H1 (cell line): ENCODE results near the gene UBXN11. TPM values are rescaled to one million over a fixed set of nuclear protein-coding genes. Genes with fewer than 3 reads are reported as not detected.

Source experiments
- CTCF ChIA-PET: fragments of 300-600 bp; sonication (Branson Sonifier 250); formaldehyde crosslinking; loops from one replicate; lab custom pipeline; 2021; ENCODE audit not compliant: partially characterized antibody; lab: Charles Lee
- POLR2A ChIA-PET: fragments of 300-600 bp; sonication (Branson Sonifier 250); formaldehyde crosslinking; loops from one replicate; lab custom pipeline; 2021; ENCODE audit warnings: inconsistent platforms; ENCODE audit not compliant: partially characterized antibody; lab: Charles Lee
- DNase-seq, 2 experiments: peaks; one replicate each; pipeline versions ENCODE4 v3.0.0 to v3.0.0-alpha.2; 2010 to 2022; ENCODE audit warnings: low spot score in 2 of 2, low read depth in 1 of 2, mixed read lengths in 1 of 2
- FAIRE-seq: peaks from 2 replicates; lab custom pipeline; 2011; peaks lifted over from hg19 to GRCh38; lab: Jason Lieb, UNC
- H2AFZ ChIP-seq: 2 replicates; pipeline ENCODE4 v1.8.1; 2012; ENCODE audit warnings: low read length, inconsistent platforms
- H2AK5ac ChIP-seq: 2 replicates; pipeline ENCODE4 v1.6.1; 2013; ENCODE audit warnings: low read depth, low read length
- H2BK120ac ChIP-seq: replicated peaks from 2 replicates; pipeline ENCODE3; 2013; ENCODE audit warnings: low read depth, low read length, inconsistent platforms
- H2BK12ac ChIP-seq: 2 replicates; pipeline ENCODE4 v1.6.1; 2013; ENCODE audit warnings: low read depth, low read length
- H2BK15ac ChIP-seq: 2 replicates; pipeline ENCODE4 v1.6.1; 2013; ENCODE audit warnings: low read length
- H2BK20ac ChIP-seq: 2 replicates; pipeline ENCODE4 v1.6.1; 2013; ENCODE audit warnings: low read length
- H2BK5ac ChIP-seq: 2 replicates; pipeline ENCODE4 v1.6.1; 2013; ENCODE audit warnings: low read depth, low read length
- H3K14ac ChIP-seq: 2 replicates; pipeline ENCODE4 v1.6.1; 2013; ENCODE audit warnings: inconsistent platforms; ENCODE audit not compliant: insufficient read length
- H3K18ac ChIP-seq: 2 replicates; pipeline ENCODE4 v1.6.1; 2013; ENCODE audit warnings: low read length; ENCODE audit errors: extremely low read depth
- H3K23ac ChIP-seq: 2 replicates; pipeline ENCODE4 v1.6.1; 2013; ENCODE audit warnings: inconsistent platforms; ENCODE audit not compliant: insufficient read length
- H3K23me2 ChIP-seq: 2 replicates; pipeline ENCODE4 v1.6.1; 2013; ENCODE audit warnings: low read depth, low read length
- H3K27ac ChIP-seq: 2 replicates; pipeline ENCODE4 v1.6.1; 2011; ENCODE audit warnings: low read depth, low read length, inconsistent platforms
- H3K27me3 ChIP-seq, 4 experiments: replicated peaks in 1 of 4; 1 replicate in 1 of 4; 2 replicates in 3 of 4; pipeline versions ENCODE4 v1.6.1 to v1.8.1; 2011 to 2013; ENCODE audit warnings: low read length in 3 of 4, mild to moderate bottlenecking in 3 of 4, inconsistent platforms in 2 of 4, mixed read lengths in 2 of 4, moderate library complexity in 1 of 4; ENCODE audit not compliant: control insufficient read depth in 3 of 4, insufficient read depth in 3 of 4; ENCODE audit errors: extremely low read depth in 1 of 4
- H3K36me3 ChIP-seq, 4 experiments: 2 replicates each; pipeline versions ENCODE4 v1.6.1 to v1.8.1; 2011 to 2013; ENCODE audit warnings: mild to moderate bottlenecking in 4 of 4, low read length in 3 of 4, moderate library complexity in 2 of 4, control low read depth in 1 of 4, inconsistent platforms in 1 of 4; ENCODE audit not compliant: insufficient read depth in 4 of 4, control insufficient read depth in 2 of 4
- H3K4ac ChIP-seq: replicated peaks from 2 replicates; pipeline ENCODE3; 2013; ENCODE audit warnings: low read length, low read depth, mixed read lengths, inconsistent platforms; ENCODE audit not compliant: insufficient read length
- H3K4me1 ChIP-seq, 4 experiments: replicated peaks in 1 of 4; 1 replicate in 1 of 4; 2 replicates in 3 of 4; pipeline versions ENCODE4 v1.6.1 to v1.8.1; 2011 to 2013; ENCODE audit warnings: low read length in 3 of 4, inconsistent platforms in 2 of 4, mixed read lengths in 1 of 4; ENCODE audit not compliant: insufficient read depth in 4 of 4, control insufficient read depth in 3 of 4
- H3K4me2 ChIP-seq, 2 experiments: 2 replicates each; pipeline versions ENCODE4 v1.6.1 to v1.8.1; 2011 to 2013; ENCODE audit warnings: low read depth in 2 of 2, low read length in 2 of 2, control low read depth in 1 of 2, inconsistent platforms in 1 of 2, mild to moderate bottlenecking in 1 of 2; ENCODE audit not compliant: insufficient read depth in 1 of 2
- H3K4me3 ChIP-seq, 4 experiments: fragments of 200-600, 300-600 bp in 1 of 4; sonication (generic), shearing (Covaris generic), sonication (Bioruptor Twin) in 1 of 4; 2 replicates each; pipeline versions ENCODE4 v1.5.1 to v1.8.1; 2011 to 2016; ENCODE audit warnings: low read length in 4 of 4, low read depth in 3 of 4, control low read depth in 2 of 4, inconsistent platforms in 2 of 4, mild to moderate bottlenecking in 2 of 4, mixed read lengths in 1 of 4, moderate library complexity in 1 of 4; ENCODE audit not compliant: insufficient read depth in 2 of 4; ENCODE audit errors: extremely low read depth in 1 of 4
- H3K56ac ChIP-seq: replicated peaks from 2 replicates; pipeline ENCODE3; 2013; ENCODE audit warnings: low read depth, mild to moderate bottlenecking, mixed read lengths, low read length, inconsistent platforms; ENCODE audit not compliant: insufficient read length
- H3K79me1 ChIP-seq: 2 replicates; pipeline ENCODE4 v1.6.1; 2013; ENCODE audit warnings: low read depth, low read length, control low read depth
- H3K79me2 ChIP-seq, 2 experiments: 2 replicates each; pipeline versions ENCODE4 v1.6.1 to v1.8.1; 2012 to 2013; ENCODE audit warnings: low read length in 2 of 2, mild to moderate bottlenecking in 2 of 2, inconsistent platforms in 1 of 2; ENCODE audit not compliant: insufficient read depth in 2 of 2, control insufficient read depth in 1 of 2
- H3K9ac ChIP-seq, 4 experiments: replicated peaks in 1 of 4; 1 replicate in 1 of 4; 2 replicates in 3 of 4; pipeline versions ENCODE4 v1.6.1 to v1.8.1; 2011 to 2013; ENCODE audit warnings: low read depth in 3 of 4, low read length in 3 of 4, control low read depth in 2 of 4, mild to moderate bottlenecking in 2 of 4, moderate library complexity in 2 of 4, inconsistent platforms in 1 of 4; ENCODE audit errors: extremely low read depth in 1 of 4
- H3K9me3 ChIP-seq, 2 experiments: 2 replicates each; pipeline versions ENCODE4 v1.6.1 to v1.8.1; 2012 to 2013; ENCODE audit warnings: mild to moderate bottlenecking in 2 of 2, moderate library complexity in 2 of 2, control low read depth in 1 of 2, inconsistent platforms in 1 of 2, low read depth in 1 of 2, low read length in 1 of 2, mixed read lengths in 1 of 2; ENCODE audit not compliant: insufficient read depth in 2 of 2
- H4K20me1 ChIP-seq, 2 experiments: replicated peaks in 1 of 2; 2 replicates each; pipeline versions ENCODE3 to v1.8.1; 2011 to 2013; ENCODE audit warnings: inconsistent platforms in 2 of 2, low read length in 2 of 2, mild to moderate bottlenecking in 1 of 2; ENCODE audit not compliant: insufficient read depth in 2 of 2, control insufficient read depth in 1 of 2
- H4K5ac ChIP-seq: 2 replicates; pipeline ENCODE4 v1.6.1; 2013; ENCODE audit warnings: low read length, low read depth, mixed read lengths, inconsistent platforms; ENCODE audit not compliant: insufficient read length
- H4K8ac ChIP-seq: 2 replicates; pipeline ENCODE4 v1.8.0; 2013; ENCODE audit warnings: mild to moderate bottlenecking, moderate library complexity, low read length, inconsistent platforms; ENCODE audit not compliant: insufficient read depth; ENCODE audit errors: extremely low read depth
- H4K91ac ChIP-seq: replicated peaks from 2 replicates; pipeline ENCODE3; 2013; ENCODE audit warnings: low read length, mixed read lengths, inconsistent platforms; ENCODE audit not compliant: insufficient read length
- BRCA1 ChIP-seq: IDR thresholded peaks from 2 replicates; pipeline ENCODE4 v1.6.1; 2012; ENCODE audit warnings: low read depth, low read length, improper control_type of control experiment
- CHD2 ChIP-seq: IDR thresholded peaks from 2 replicates; pipeline ENCODE4 v1.6.1; 2012; ENCODE audit warnings: low read length, improper control_type of control experiment
- EZH2 ChIP-seq: fragments of 200-600 bp; sonication (generic); IDR thresholded peaks from 2 replicates; pipeline ENCODE4 v1.7.1; 2012; ENCODE audit warnings: low read depth, mild to moderate bottlenecking, moderate library complexity, low read length, inconsistent platforms; ENCODE audit not compliant: severe bottlenecking
- HDAC2 ChIP-seq, 2 experiments: fragments of 300-600 bp in 1 of 2; sonication (generic) in 1 of 2; IDR thresholded peaks; 2 replicates each; pipeline ENCODE4 v1.6.1; 2011 to 2012; ENCODE audit warnings: low read depth in 2 of 2, low read length in 2 of 2, mild to moderate bottlenecking in 2 of 2, moderate library complexity in 2 of 2, borderline replicate concordance in 1 of 2, inconsistent platforms in 1 of 2
- HDAC6 ChIP-seq: IDR thresholded peaks from one replicate; pipeline ENCODE4 v1.7.1; 2012; ENCODE audit warnings: low read depth, mild to moderate bottlenecking, inconsistent platforms, low read length, moderate library complexity
- RNF2 ChIP-seq: fragments of 200-900, 300-1000 bp; sonication (generic); IDR thresholded peaks from 2 replicates; pipeline ENCODE4 v1.7.1; 2016; ENCODE audit warnings: borderline replicate concordance, low read depth, mild to moderate bottlenecking, antibody characterized with exemption, low read length; ENCODE audit not compliant: poor library complexity, severe bottlenecking; ENCODE audit errors: missing control alignments
- SAP30 ChIP-seq: fragments of 300-600 bp; sonication (generic); IDR thresholded peaks from 2 replicates; pipeline ENCODE4 v1.7.1; 2012; ENCODE audit warnings: low read length, moderate library complexity, mild to moderate bottlenecking, inconsistent platforms; ENCODE audit not compliant: insufficient read depth, insufficient replicate concordance
- TAF1 ChIP-seq: IDR thresholded peaks from 2 replicates; pipeline ENCODE4 v1.6.1; 2011; ENCODE audit warnings: mild to moderate bottlenecking, low read depth, low read length
- WGBS, 2 experiments: shearing (Covaris generic) in 1 of 2; methylation state at CpG; one replicate each; pipeline versions ENCODE4 v1.1.6 to v1.1.7; 2013 to 2015; ENCODE audit warnings: low lambda C conversion rate in 2 of 2, mixed read lengths in 2 of 2, inconsistent platforms in 1 of 2, low coverage in 1 of 2, missing lambda C conversion rate in 1 of 2; ENCODE audit not compliant: insufficient replicate concordance in 2 of 2, insufficient coverage in 1 of 2, insufficient read length in 1 of 2; ENCODE audit errors: extremely low coverage in 1 of 2, missing lambda C conversion rate in 1 of 2; 5-methylcytosine and 5-hydroxymethylcytosine counted together
- polyA plus RNA-seq, 7 experiments: library from polyadenylated mRNA; depleted of rRNA in 3 of 7; stranded (reverse) in 5 of 7; unstranded in 2 of 7; fragments of >200 nt in 5 of 7; fragments of 200-250 nt in 2 of 7; gene quantifications; 1 replicate in 5 of 7; 2 replicates in 1 of 7; 4 replicates in 1 of 7; pipeline versions ENCODE4 v1.2.1 to v1.2.3, GENCODE V29; 2011 to 2013; ENCODE audit warnings: missing spikeins in 2 of 7, mixed read lengths in 2 of 7
- total RNA-seq: library from RNA; stranded (reverse); fragmentation: NEBNext Ultra II Directional; extraction: Animal tissue kit (Norgen Biotek cat#: 25700); gene quantifications from 2 replicates; pipeline ENCODE4 v1.2.1, GENCODE V29; 2021
- TF ChIP-seq, protein P1 (sequence below): IDR thresholded peaks from 2 replicates; pipeline ENCODE4 v1.6.1; 2011; ENCODE audit warnings: low read depth, mild to moderate bottlenecking, low read length; ENCODE audit not compliant: insufficient read depth

The UBXN11 gene
- total and polyA plus RNA-seq, 2 of the 8 experiments (the other 6 are each of a cell fraction or from before 2014, with no cell fraction given) = 6.3 to 10.4 TPM

DNA sequence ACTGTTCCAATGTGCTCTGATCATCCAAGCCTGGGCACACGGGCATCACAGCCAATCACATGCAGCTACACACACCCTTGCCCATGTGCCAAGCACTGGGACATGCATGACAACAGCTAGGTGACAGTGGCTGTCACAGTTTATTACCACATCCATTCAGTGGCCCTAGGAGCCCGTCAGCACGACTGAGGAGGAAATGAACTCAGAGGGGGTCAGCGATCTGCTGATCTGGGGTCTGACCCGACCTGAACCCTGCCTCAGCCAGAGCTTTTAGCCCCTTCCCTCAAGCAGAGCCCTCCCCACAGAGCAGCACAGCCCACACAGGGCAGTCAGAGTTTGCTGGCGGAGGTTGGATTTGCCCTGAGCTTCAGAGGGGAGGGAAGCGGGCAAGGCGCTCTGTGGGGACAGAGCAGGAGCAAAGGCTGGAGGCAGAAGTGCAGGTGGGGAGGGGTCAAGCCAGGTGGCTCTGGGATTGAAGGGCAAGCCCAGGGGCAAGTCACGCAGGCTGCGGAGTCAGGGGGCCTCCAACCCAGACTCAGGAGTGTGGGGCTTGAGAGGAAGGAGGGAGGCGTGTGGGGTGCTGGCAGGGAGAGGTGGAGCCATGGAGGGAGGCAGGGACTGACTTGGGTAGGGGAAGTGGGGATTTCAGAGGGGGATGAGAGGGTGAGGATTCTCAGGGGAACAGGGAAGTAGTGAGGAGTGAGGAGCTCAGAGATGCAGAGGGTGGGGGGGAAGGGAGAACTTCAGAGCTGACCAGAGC, 16.1 kb downstream of the UBXN11 start:
- CTCF ChIA-PET = interaction anchor here (0.6 to 57.0 kb wide), 10 partner anchors 3 to 798 kb away, joined by 3 to 1530 read pairs (median 6); partner anchors contain the start of genes CD52, SH3BGRL3 and UBXN11
- no peak overlapping the region for H3K56ac ChIP-seq
- DNase-seq = no peak

More for the DNA sequence above, 16.1 kb downstream of the UBXN11 start:
- Histone ChIP-seq H2BK120ac (no peak overlapping the region), H2AK5ac (no peak overlapping the region), H4K8ac (no peak overlapping the region), H4K20me1 (peaks cover 0 to 2% of the 10 kb centered on the region in 2 experiments), H3K23ac (no peak overlapping the region), H3K9me3 (no peaks in the 10 kb centered on the region), H3K14ac (no peak overlapping the region), H3K79me2 (no peaks in the 10 kb centered on the region), H2AFZ (no peak overlapping the region), H2BK20ac (peak overlapping the region; percentile 98), H3K23me2 (no peaks in the 10 kb centered on the region; the same call in 1 of the 2 replicates), H3K4me1 (peaks cover 0 to 27% (median 18%) of the 10 kb centered on the region in 4 experiments; a peak in 6 of 7 replicates), H4K5ac (no peak overlapping the region), H2BK12ac (peak overlapping the region; percentile 96; the same call in 1 of the 2 replicates), H3K4me3 (no peak overlapping the region), H3K79me1 (no peaks in the 10 kb centered on the region), H3K27ac (no peak overlapping the region), H3K9ac (no peak overlapping the region), H3K27me3 (no peaks in the 10 kb centered on the region), H4K91ac (peak overlapping the region; percentile 81), H3K4me2 (peak overlapping the region; percentile 9 to 30; a peak in 2 of 4 replicates), H3K36me3 (no peaks in the 10 kb centered on the region), H2BK5ac (peak overlapping the region; percentile 81), H3K18ac (peak overlapping the region; percentile 71), H3K4ac (peak overlapping the region; percentile 4), H2BK15ac (peak overlapping the region; percentile 92; the same call in 1 of the 2 replicates)
- TF ChIP-seq SAP30 (no peak), TAF1 (no peak), BRCA1 (no peak), CHD2 (no peak), HDAC2 (IDR thresholded peaks at IDR 0.05; ENCODE audit: borderline replicate concordance in 1 of 2, low read depth in 2 of 2, low read length in 2 of 2) (no peak), EZH2 (no peak), RNF2 (no peak), HDAC6 (no peak)
- TF ChIP-seq, protein P1, sequence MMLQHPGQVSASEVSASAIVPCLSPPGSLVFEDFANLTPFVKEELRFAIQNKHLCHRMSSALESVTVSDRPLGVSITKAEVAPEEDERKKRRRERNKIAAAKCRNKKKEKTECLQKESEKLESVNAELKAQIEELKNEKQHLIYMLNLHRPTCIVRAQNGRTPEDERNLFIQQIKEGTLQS = no peak
- FAIRE-seq = no peak
- POLR2A ChIA-PET = interaction anchor here (0.9 to 2.4 kb wide), 13 partner anchors 8 to 129 kb away, joined by 3 to 14 read pairs (median 4); partner anchors contain the start of genes CD52 and SH3BGRL3
- WGBS, 2 experiments = 59% methylated on average over 11 of the region's 11 CpGs; no CpG with 5 or more reads in 1 of the 2 experiments
